Stimulated activated CD4-positive, alpha-beta T cell treated with anti-CD3 and anti-CD28 coated beads, Interleukin-15, amount 100 ng/mL, for 24 hours (primary cell): Measurements from ENCODE around the gene RFXAP.

Source experiments
- DNase-seq: peaks from one replicate; pipeline ENCODE4 v3.0.0-alpha.2; 2020

RFXAP gene

DNA sequence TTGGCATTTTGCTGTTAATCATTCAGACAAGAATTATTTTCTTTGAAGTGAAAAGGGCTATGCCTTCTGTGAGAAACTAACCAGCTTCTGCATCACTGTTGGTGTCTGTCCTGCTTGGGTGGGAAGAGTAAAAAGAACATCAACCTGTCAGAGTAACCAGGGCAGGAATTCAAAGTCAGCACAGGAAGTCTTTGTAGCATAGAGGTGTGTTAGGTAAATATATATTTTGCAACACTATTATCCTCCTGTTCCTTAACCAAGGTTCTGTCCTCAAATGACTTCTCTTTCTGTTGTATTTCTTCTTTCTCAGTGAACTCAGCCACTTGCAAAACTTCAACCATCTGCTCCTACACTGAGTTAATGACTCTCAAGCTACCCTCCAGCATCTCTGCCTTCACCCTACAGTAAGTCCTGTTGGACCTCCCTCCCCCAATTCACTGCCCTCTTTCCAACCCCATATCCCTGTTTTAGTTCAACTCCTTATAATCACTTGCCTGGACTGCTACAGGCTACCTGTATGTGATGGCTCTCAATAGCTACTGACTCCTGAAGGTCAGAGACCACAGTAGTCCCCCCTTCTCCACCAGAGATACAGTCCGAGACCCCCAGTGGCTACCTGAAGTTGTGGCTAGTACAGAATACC lies 51.1 kb downstream of the RFXAP start:
- DNase-seq = no peak

DNA sequence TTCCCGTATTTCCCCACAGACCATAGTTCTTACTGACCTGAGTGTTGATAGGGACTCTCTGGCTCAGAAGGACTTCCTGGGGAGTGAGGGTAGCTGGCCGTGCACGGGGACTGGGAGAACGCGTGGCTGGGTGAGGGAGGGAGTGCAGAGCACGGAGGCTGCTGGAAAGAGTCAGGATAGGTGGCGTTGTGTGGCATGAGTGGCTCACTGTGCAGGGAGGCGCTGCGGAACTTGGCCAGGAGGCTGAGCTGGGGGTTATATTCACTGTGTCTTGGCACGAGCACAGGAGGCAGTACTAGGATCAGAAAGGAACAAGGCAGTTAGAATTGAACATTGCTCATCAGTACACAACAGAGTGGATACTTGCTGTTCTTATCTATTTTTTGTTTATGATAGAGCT lies 53.6 kb downstream of the RFXAP start:
- DNase-seq = no peak

DNA sequence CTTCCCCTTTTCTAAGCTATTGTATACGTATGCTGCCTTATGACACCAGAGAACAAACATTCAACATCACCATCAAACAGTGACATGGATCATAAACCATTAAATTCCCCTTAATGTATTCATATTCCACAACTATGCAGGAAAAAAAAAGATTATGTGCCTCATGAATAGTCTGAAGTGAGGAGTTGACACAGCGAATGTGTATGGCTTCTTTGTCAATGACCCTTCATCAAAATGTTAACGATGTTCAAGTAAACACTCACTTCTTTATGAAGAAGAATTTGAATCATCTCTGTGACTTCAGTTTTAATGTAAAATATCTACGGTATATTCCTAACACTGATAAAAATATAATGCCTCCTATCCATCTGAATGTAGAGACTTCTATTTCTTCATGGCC lies 56.4 kb downstream of the RFXAP start:
- no peak for DNase-seq

GRCh38 chr13:36875961-36876360 lies 56.9 kb downstream of the RFXAP start:
- DNase-seq = no peak
